GM12878 (cell line): Measurements from ENCODE around the gene RAD51B. TPM values are rescaled to one million over a fixed set of nuclear protein-coding genes. Genes with fewer than 3 reads are reported as not detected.

Experiments used
- ATAC-seq: fragments of 200-7000 bp; cut with Tn5 transposase; 3 replicates; pipeline ENCODE4 v1.9.1; 2020; ENCODE audit warnings: mild to moderate bottlenecking, moderate library complexity
- BruUV-seq: library from RNA; stranded (reverse); fragments of 400-500 nt; replicated peaks from 2 replicates; lab custom pipeline; 2021; lab: Mats Ljungman, UMichigan
- CTCF ChIA-PET: fragments of 300-600 bp; sonication (Branson Sonifier 250); formaldehyde crosslinking; extraction: SDS; loops from one replicate; lab custom pipeline; 2021; ENCODE audit warnings: inconsistent platforms; lab: Yijun Ruan, JAX
- POLR2A ChIA-PET: fragments of 350-600 bp; formaldehyde crosslinking; extraction: SDS; loops from one replicate; lab custom pipeline; 2021; ENCODE audit warnings: inconsistent platforms; lab: Charles Lee
- RAD21 ChIA-PET: fragments of 300-600 bp; sonication (Branson Sonifier 250); formaldehyde crosslinking; loops from one replicate; lab custom pipeline; 2023; ENCODE audit warnings: antibody characterized with exemption; ENCODE audit not compliant: unreplicated experiment; lab: Charles Lee
- SMC1A ChIA-PET: fragments of 300-600 bp; sonication (Branson Sonifier 250); formaldehyde crosslinking; loops from one replicate; lab custom pipeline; 2023; ENCODE audit not compliant: unreplicated experiment, uncharacterized antibody; lab: Charles Lee
- DNase-seq: peaks from one replicate; pipeline ENCODE4 v3.0.0-alpha.2; 2011; ENCODE audit warnings: low read depth, low spot score
- FAIRE-seq: peaks from 3 replicates; lab custom pipeline; 2011; peaks lifted over from hg19 to GRCh38; lab: Jason Lieb, UNC
- H2AFZ ChIP-seq: 2 replicates; pipeline ENCODE4 v1.6.0; 2011; ENCODE audit warnings: low read depth, low read length, control low read depth; ENCODE audit not compliant: control insufficient read depth
- H3K27ac ChIP-seq: 2 replicates; pipeline ENCODE4 v1.5.1; 2011; ENCODE audit warnings: control low read depth; ENCODE audit not compliant: control insufficient read depth, insufficient read depth
- H3K27me3 ChIP-seq, 2 experiments: replicated peaks in 1 of 2; 2 replicates each; pipeline versions ENCODE4 v1.6.0 to v1.6.1; 2011; ENCODE audit warnings: low read length in 1 of 2; ENCODE audit not compliant: control insufficient read depth in 2 of 2, insufficient read depth in 2 of 2
- H3K36me3 ChIP-seq, 2 experiments: 2 replicates each; pipeline ENCODE4 v1.5.1; 2011; ENCODE audit warnings: low read length in 1 of 2; ENCODE audit not compliant: control insufficient read depth in 2 of 2, insufficient read depth in 2 of 2
- H3K4me1 ChIP-seq: 2 replicates; pipeline ENCODE4 v1.6.1; 2011; ENCODE audit warnings: mild to moderate bottlenecking, low read length, moderate library complexity, mixed read lengths; ENCODE audit not compliant: control insufficient read depth, insufficient read depth
- H3K4me2 ChIP-seq: 2 replicates; pipeline ENCODE4 v1.6.0; 2011; ENCODE audit warnings: control low read depth; ENCODE audit not compliant: control insufficient read depth, insufficient read depth
- H3K4me3 ChIP-seq: fragments of 200-600 bp; sonication (generic); 2 replicates; pipeline ENCODE4 v1.5.1; 2016
- H3K79me2 ChIP-seq: 2 replicates; pipeline ENCODE4 v1.6.0; 2011; ENCODE audit warnings: low read length; ENCODE audit not compliant: control insufficient read depth, insufficient read depth
- H3K9ac ChIP-seq: 2 replicates; pipeline ENCODE4 v1.8.0; 2011; ENCODE audit warnings: low read length, control low read depth, mixed read lengths; ENCODE audit not compliant: control insufficient read depth, insufficient read depth
- H3K9me3 ChIP-seq: replicated peaks from 3 replicates; pipeline ENCODE4 v1.5.1; 2011; ENCODE audit warnings: mild to moderate bottlenecking, low read length; ENCODE audit not compliant: control insufficient read depth, insufficient read depth
- H4K20me1 ChIP-seq: 2 replicates; pipeline ENCODE4 v1.6.0; 2011; ENCODE audit not compliant: control insufficient read depth, insufficient read depth
- DPF2 ChIP-seq: fragments of 450-650 bp; IDR thresholded peaks from 2 replicates; pipeline ENCODE4 v1.6.1; 2017; ENCODE audit warnings: mild to moderate bottlenecking
- GABPA ChIP-seq: IDR thresholded peaks from 2 replicates; pipeline ENCODE4 v1.6.1; 2014; ENCODE audit warnings: antibody characterized with exemption, low read depth, mild to moderate bottlenecking, inconsistent platforms
- MTA3 ChIP-seq: IDR thresholded peaks from 2 replicates; pipeline ENCODE4 v1.6.1; 2012; ENCODE audit warnings: low read length, inconsistent platforms, borderline replicate concordance
- NFYA ChIP-seq: IDR thresholded peaks from 2 replicates; pipeline ENCODE4 v1.6.1; 2011; ENCODE audit warnings: low read depth, mild to moderate bottlenecking, low read length, improper control_type of control experiment, borderline replicate concordance
- PML ChIP-seq: IDR thresholded peaks from 2 replicates; pipeline ENCODE4 v1.6.1; 2012; ENCODE audit warnings: low read length, inconsistent platforms
- RBBP5 ChIP-seq: fragments of 200-600 bp; sonication (generic); conservative IDR thresholded peaks from 2 replicates; pipeline ENCODE4 v1.6.1; 2016
- RUNX3 ChIP-seq: IDR thresholded peaks from 2 replicates; pipeline ENCODE4 v1.6.1; 2012; ENCODE audit warnings: low read length, inconsistent platforms
- SUZ12 ChIP-seq: fragments of 200-600 bp; sonication (generic); IDR thresholded peaks from one replicate; pipeline ENCODE4 v1.6.1; 2018; ENCODE audit warnings: antibody characterized with exemption, mild to moderate bottlenecking; ENCODE audit not compliant: unreplicated experiment
- TAF1 ChIP-seq: IDR thresholded peaks from 2 replicates; pipeline ENCODE4 v1.6.1; 2011; ENCODE audit warnings: mild to moderate bottlenecking, low read depth, low read length, borderline replicate concordance
- TARDBP ChIP-seq: IDR thresholded peaks from 2 replicates; pipeline ENCODE4 v1.6.1; 2016; ENCODE audit warnings: borderline replicate concordance
- TBL1XR1 ChIP-seq: IDR thresholded peaks from 2 replicates; pipeline ENCODE4 v1.6.1; 2012; ENCODE audit warnings: low read depth, low read length, improper control_type of control experiment
- TCF7 ChIP-seq: IDR thresholded peaks from 2 replicates; pipeline ENCODE4 v1.6.1; 2014; ENCODE audit warnings: antibody characterized with exemption, borderline replicate concordance
- YBX1 ChIP-seq: fragments of 450-650 bp; IDR thresholded peaks from 2 replicates; pipeline ENCODE4 v1.6.1; 2016; ENCODE audit warnings: antibody characterized with exemption
- ZBED1 ChIP-seq: IDR thresholded peaks from 2 replicates; pipeline ENCODE4 v1.6.1; 2016; ENCODE audit warnings: borderline replicate concordance
- ZNF384 ChIP-seq: IDR thresholded peaks from 2 replicates; pipeline ENCODE4 v1.6.1; 2012; ENCODE audit warnings: low read depth, mild to moderate bottlenecking, low read length, improper control_type of control experiment, borderline replicate concordance
- ZSCAN29 ChIP-seq: fragments of 450-650 bp; IDR thresholded peaks from 2 replicates; pipeline ENCODE4 v1.6.1; 2017; ENCODE audit warnings: mild to moderate bottlenecking, moderate library complexity
- WGBS: methylation state at CpG from one replicate; pipeline ENCODE4 v1.1.6; 2016; ENCODE audit warnings: low lambda C conversion rate; ENCODE audit not compliant: insufficient replicate concordance, insufficient coverage; ENCODE audit errors: missing lambda C conversion rate; 5-methylcytosine and 5-hydroxymethylcytosine counted together
- in situ Hi-C: fragments of 300-500 bp; cut with MboI; formaldehyde crosslinking; loops from 9 replicates; pipeline ENCODE4 v1.14.3; 2018; ENCODE audit warnings: mixed read lengths
- intact Hi-C: fragments of 100-400 bp; cut with micrococcal nuclease; formaldehyde crosslinking; loops from one replicate; pipeline ENCODE4 v1.14.2; 2022; ENCODE audit not compliant: unreplicated experiment
- polyA plus RNA-seq, 11 experiments: library from polyadenylated mRNA; depleted of rRNA in 4 of 11; unstranded in 6 of 11; stranded (reverse) in 5 of 11; fragments of >200 nt; fragmentation: Nextera tagmentation in 4 of 11; fragmentation: Illumina TruSeq in 1 of 11; extraction: Ambion mirVana in 4 of 11; extraction: Trizol in 1 of 11; gene quantifications; 1 replicate in 1 of 11; 2 replicates in 10 of 11; pipeline versions ENCODE4 v1.2.1 to v1.2.3, GENCODE V29; 2011 to 2016; ENCODE audit warnings: inconsistent platforms in 2 of 11, missing spikeins in 2 of 11, low read depth in 1 of 11
- total RNA-seq, 4 experiments: library from RNA; depleted of rRNA in 3 of 4; stranded (reverse); fragments of >200 nt in 3 of 4; fragmentation: Illumina TruSeq in 1 of 4; extraction: Trizol in 1 of 4; gene quantifications; 2 replicates each; pipeline versions ENCODE4 v1.2.1 to v1.2.3, GENCODE V29; 2013 to 2021
- TF ChIP-seq, protein P1 (sequence below): fragments of 450-650 bp; IDR thresholded peaks from 2 replicates; pipeline ENCODE4 v1.6.1; 2016; ENCODE audit warnings: mild to moderate bottlenecking
- TF ChIP-seq, protein P2 (sequence below): fragments of 450-650 bp; IDR thresholded peaks from 2 replicates; pipeline ENCODE4 v1.6.1; 2017; ENCODE audit warnings: mild to moderate bottlenecking, moderate library complexity
- TF ChIP-seq, protein P3 (sequence below): fragments of 450-650 bp; IDR thresholded peaks from 2 replicates; pipeline ENCODE4 v1.6.1; 2016; ENCODE audit warnings: mild to moderate bottlenecking

RAD51B gene
- total and polyA plus RNA-seq, 10 of the 15 experiments (the other 5 are each of a cell fraction or from before 2014, with no cell fraction given) = 9.8 to 26.8 (median 21.3) TPM

DNA sequence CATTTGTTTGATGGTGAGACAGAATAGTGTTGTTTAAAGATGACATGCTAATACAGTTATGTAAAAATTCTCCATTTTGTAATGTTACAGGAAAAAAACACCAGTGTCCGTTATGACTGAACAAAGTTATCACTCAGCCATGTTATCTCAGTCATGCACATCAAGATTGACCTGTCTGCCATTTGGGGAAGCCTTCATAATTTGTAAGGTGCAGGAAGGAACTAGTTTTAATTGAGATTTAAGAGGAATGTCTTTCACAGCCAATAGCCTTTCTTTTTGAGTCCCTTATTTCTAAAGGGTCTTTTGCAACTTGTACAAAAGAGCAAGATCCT, 432.2 kb downstream of the RAD51B start:
- POLR2A ChIA-PET = interaction anchor here (0.7 to 2.5 kb wide), 10 partner anchors 7 to 540 kb away, joined by 3 to 10 read pairs (median 4); no protein-coding TSS in a partner anchor
- SMC1A ChIA-PET = interaction anchor here (1.0 to 13.5 kb wide), 36 partner anchors 8 to 592 kb away, joined by 3 to 314 read pairs (median 10); no protein-coding TSS in a partner anchor
- no peaks in the 10 kb centered on the region for H3K36me3 ChIP-seq
- RAD21 ChIA-PET = interaction anchor here (0.6 to 15.6 kb wide), 37 partner anchors 8 to 592 kb away, joined by 3 to 292 read pairs (median 7); partner anchors contain the start of gene ZFP36L1
- H3K4me3 ChIP-seq = no peak overlapping the region
- DNase-seq (no peak), ATAC-seq (peak; percentile 9), FAIRE-seq (no peak)
- H3K9ac ChIP-seq = no peak overlapping the region
- in situ Hi-C loops (loop anchor here (10.0 kb wide), 1 partner anchor 433 kb away; no protein-coding TSS in a partner anchor), intact Hi-C loops (loop anchor here (2.0 kb wide), 3 partner anchors 33 to 255 kb away; no protein-coding TSS in a partner anchor)
- no peak overlapping the region for H3K4me2 ChIP-seq
- H2AFZ ChIP-seq = peak overlapping the region; percentile 6
- no peaks in the 10 kb centered on the region for H3K27me3 ChIP-seq
- CTCF ChIA-PET = interaction anchor here (0.7 to 11.1 kb wide), 25 partner anchors 8 to 592 kb away, joined by 3 to 310 read pairs (median 10); no protein-coding TSS in a partner anchor
- H4K20me1 ChIP-seq = no peaks in the 10 kb centered on the region
- H3K9me3 ChIP-seq = no peaks in the 10 kb centered on the region; the same call in 2 of the 3 replicates
- peak overlapping the region; percentile 60; the same call in 1 of the 2 replicates for H3K27ac ChIP-seq
- BruUV-seq = no TSS peak
- no peaks in the 10 kb centered on the region for H3K79me2 ChIP-seq
- H3K4me1 ChIP-seq = peaks cover 41% of the 10 kb centered on the region
- 0% methylated on average over 1 of the region's 1 CpG for WGBS
- no peak for TF ChIP-seq ZSCAN29
- TF ChIP-seq SUZ12 = no peak
- TF ChIP-seq PML = no peak
- no peak for TF ChIP-seq TBL1XR1
- TF ChIP-seq YBX1 = no peak
- TF ChIP-seq MTA3 = 0 out of 2 replicates have a peak, but pooled peaks have one; percentile 30
- no peak for TF ChIP-seq TARDBP
- TF ChIP-seq RBBP5 = no peak
- no peak for TF ChIP-seq DPF2
- TF ChIP-seq ZNF384 = no peak
- TF ChIP-seq, protein P1, sequence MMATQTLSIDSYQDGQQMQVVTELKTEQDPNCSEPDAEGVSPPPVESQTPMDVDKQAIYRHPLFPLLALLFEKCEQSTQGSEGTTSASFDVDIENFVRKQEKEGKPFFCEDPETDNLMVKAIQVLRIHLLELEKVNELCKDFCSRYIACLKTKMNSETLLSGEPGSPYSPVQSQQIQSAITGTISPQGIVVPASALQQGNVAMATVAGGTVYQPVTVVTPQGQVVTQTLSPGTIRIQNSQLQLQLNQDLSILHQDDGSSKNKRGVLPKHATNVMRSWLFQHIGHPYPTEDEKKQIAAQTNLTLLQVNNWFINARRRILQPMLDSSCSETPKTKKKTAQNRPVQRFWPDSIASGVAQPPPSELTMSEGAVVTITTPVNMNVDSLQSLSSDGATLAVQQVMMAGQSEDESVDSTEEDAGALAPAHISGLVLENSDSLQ = no peak
- TF ChIP-seq TCF7 = no peak
- TF ChIP-seq NFYA = no peak
- peak; percentile 26; the same call in 1 of the 2 replicates for TF ChIP-seq RUNX3
- no peak for TF ChIP-seq ZBED1
- TF ChIP-seq, protein P2, sequence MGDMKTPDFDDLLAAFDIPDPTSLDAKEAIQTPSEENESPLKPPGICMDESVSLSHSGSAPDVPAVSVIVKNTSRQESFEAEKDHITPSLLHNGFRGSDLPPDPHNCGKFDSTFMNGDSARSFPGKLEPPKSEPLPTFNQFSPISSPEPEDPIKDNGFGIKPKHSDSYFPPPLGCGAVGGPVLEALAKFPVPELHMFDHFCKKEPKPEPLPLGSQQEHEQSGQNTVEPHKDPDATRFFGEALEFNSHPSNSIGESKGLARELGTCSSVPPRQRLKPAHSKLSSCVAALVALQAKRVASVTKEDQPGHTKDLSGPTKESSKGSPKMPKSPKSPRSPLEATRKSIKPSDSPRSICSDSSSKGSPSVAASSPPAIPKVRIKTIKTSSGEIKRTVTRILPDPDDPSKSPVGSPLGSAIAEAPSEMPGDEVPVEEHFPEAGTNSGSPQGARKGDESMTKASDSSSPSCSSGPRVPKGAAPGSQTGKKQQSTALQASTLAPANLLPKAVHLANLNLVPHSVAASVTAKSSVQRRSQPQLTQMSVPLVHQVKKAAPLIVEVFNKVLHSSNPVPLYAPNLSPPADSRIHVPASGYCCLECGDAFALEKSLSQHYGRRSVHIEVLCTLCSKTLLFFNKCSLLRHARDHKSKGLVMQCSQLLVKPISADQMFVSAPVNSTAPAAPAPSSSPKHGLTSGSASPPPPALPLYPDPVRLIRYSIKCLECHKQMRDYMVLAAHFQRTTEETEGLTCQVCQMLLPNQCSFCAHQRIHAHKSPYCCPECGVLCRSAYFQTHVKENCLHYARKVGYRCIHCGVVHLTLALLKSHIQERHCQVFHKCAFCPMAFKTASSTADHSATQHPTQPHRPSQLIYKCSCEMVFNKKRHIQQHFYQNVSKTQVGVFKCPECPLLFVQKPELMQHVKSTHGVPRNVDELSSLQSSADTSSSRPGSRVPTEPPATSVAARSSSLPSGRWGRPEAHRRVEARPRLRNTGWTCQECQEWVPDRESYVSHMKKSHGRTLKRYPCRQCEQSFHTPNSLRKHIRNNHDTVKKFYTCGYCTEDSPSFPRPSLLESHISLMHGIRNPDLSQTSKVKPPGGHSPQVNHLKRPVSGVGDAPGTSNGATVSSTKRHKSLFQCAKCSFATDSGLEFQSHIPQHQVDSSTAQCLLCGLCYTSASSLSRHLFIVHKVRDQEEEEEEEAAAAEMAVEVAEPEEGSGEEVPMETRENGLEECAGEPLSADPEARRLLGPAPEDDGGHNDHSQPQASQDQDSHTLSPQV = no peak
- no peak for TF ChIP-seq GABPA
- no peak for TF ChIP-seq TAF1
- TF ChIP-seq, protein P3, sequence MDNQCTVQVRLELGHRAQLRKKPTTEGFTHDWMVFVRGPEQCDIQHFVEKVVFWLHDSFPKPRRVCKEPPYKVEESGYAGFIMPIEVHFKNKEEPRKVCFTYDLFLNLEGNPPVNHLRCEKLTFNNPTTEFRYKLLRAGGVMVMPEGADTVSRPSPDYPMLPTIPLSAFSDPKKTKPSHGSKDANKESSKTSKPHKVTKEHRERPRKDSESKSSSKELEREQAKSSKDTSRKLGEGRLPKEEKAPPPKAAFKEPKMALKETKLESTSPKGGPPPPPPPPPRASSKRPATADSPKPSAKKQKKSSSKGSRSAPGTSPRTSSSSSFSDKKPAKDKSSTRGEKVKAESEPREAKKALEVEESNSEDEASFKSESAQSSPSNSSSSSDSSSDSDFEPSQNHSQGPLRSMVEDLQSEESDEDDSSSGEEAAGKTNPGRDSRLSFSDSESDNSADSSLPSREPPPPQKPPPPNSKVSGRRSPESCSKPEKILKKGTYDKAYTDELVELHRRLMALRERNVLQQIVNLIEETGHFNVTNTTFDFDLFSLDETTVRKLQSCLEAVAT = peak; percentile 43; the same call in 1 of the 2 replicates
